Peyer's patch (tissue), 4 donors: ENCODE data around the gene ALMS1.

ENCODE experiments used
- POLR2A ChIP-seq, 2 donors: fragments of 450-650 bp; IDR thresholded peaks; one replicate each; pipeline ENCODE4 v1.5.1; 2017; ENCODE audit warnings: antibody characterized with exemption in 2 of 2, mild to moderate bottlenecking in 2 of 2, moderate library complexity in 2 of 2
- TF ChIP-seq, protein P1 (sequence below), 6 experiments: fragments of 450-650 bp in 4 of 6; fragments of 200-600 bp in 2 of 6; sonication (generic) in 1 of 6; IDR thresholded peaks; one replicate each; pipeline ENCODE4 v1.5.1; 2017 to 2019; ENCODE audit warnings: antibody characterized with exemption in 6 of 6, mild to moderate bottlenecking in 3 of 6, moderate library complexity in 1 of 6

DNA sequence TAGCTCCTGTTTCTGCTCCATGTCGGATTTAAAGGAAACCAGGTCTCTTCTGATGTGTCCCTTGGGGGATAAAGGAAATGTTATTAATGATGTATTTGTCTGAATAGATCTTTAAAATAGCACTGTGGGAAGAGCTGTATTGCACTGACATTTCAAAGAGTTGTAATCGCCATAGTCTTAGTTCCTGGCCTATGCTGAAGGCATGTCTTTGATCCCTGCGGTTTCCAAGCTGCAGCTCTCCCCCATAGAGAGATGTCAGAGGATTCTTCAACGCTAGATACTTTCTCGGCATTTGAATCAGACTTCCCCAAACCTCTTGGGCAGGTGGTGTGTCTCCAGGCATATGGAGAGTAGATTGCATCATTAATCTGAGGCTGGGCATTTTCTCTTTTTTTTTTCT lies 216.1 kb downstream of the ALMS1 start:
- TF ChIP-seq, protein P1, sequence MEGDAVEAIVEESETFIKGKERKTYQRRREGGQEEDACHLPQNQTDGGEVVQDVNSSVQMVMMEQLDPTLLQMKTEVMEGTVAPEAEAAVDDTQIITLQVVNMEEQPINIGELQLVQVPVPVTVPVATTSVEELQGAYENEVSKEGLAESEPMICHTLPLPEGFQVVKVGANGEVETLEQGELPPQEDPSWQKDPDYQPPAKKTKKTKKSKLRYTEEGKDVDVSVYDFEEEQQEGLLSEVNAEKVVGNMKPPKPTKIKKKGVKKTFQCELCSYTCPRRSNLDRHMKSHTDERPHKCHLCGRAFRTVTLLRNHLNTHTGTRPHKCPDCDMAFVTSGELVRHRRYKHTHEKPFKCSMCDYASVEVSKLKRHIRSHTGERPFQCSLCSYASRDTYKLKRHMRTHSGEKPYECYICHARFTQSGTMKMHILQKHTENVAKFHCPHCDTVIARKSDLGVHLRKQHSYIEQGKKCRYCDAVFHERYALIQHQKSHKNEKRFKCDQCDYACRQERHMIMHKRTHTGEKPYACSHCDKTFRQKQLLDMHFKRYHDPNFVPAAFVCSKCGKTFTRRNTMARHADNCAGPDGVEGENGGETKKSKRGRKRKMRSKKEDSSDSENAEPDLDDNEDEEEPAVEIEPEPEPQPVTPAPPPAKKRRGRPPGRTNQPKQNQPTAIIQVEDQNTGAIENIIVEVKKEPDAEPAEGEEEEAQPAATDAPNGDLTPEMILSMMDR (IDR thresholded peaks at IDR 0.05): no peak
- TF ChIP-seq POLR2A (IDR thresholded peaks at IDR 0.05): no peak
